Right lung (tissue), 10 donors: ENCODE measurements around the gene TNFRSF1A. TPM values are rescaled to one million over a fixed set of nuclear protein-coding genes. Genes with fewer than 3 reads are reported as not detected.

Experiments
- DNase-seq, 2 donors: peaks; one replicate each; pipeline ENCODE4 v3.0.0-alpha.2; 2013
- long read RNA-seq, 8 donors: transcript quantifications; one replicate each; lab custom pipeline, GENCODE V29; 2026
- polyA plus RNA-seq, 5 donors: library from polyadenylated mRNA; unstranded; fragments of 120-200 nt; gene quantifications; one replicate each; pipeline versions ENCODE4 v1.2.1 to v1.2.3, GENCODE V29; 2013; ENCODE audit warnings: inconsistent platforms in 1 of 5, low replicate concordance in 1 of 5; ENCODE audit not compliant: insufficient read length in 5 of 5, insufficient read depth in 1 of 5

Gene TNFRSF1A
- 100 to 1,000 TPM; 115 to 142 (median 133) TPM for polyA plus RNA-seq
- long read RNA-seq, donor 1, transcript TNFRSF1A-201 (10 exons, 2,223 nt), result major isoform, 21 of 60 reads
- long read RNA-seq, donor 1, partial matches to known transcripts, result 33 of 60 reads
- long read RNA-seq, donor 1, other reads (novel, unspliced or antisense), result 0 of 60 reads
- long read RNA-seq, donor 2, transcript TNFRSF1A-201 (10 exons, 2,223 nt), result major isoform, 10 of 10 reads
- long read RNA-seq, donor 2, partial matches to known transcripts, result 0 of 10 reads
- long read RNA-seq, donor 2, other reads (novel, unspliced or antisense), result 0 of 10 reads
- long read RNA-seq, donor 3, transcript TNFRSF1A-201 (10 exons, 2,223 nt), result major isoform, 22 of 43 reads
- long read RNA-seq, donor 3, transcript TNFRSF1A-211 (2 exons, 554 nt), result minor isoform, 6 of 43 reads
- long read RNA-seq, donor 3, partial matches to known transcripts, result 13 of 43 reads
- long read RNA-seq, donor 3, other reads (novel, unspliced or antisense), result 0 of 43 reads
- long read RNA-seq, donor 4, transcript TNFRSF1A-201 (10 exons, 2,223 nt), result major isoform, 13 of 35 reads
- long read RNA-seq, donor 4, partial matches to known transcripts, result 18 of 35 reads
- long read RNA-seq, donor 4, other reads (novel, unspliced or antisense), result 0 of 35 reads
- long read RNA-seq, donor 5, transcript TNFRSF1A-201 (10 exons, 2,223 nt), result major isoform, 17 of 40 reads
- long read RNA-seq, donor 5, partial matches to known transcripts, result 17 of 40 reads
- long read RNA-seq, donor 5, other reads (novel, unspliced or antisense), result 0 of 40 reads
- long read RNA-seq, donor 6, transcript TNFRSF1A-201 (10 exons, 2,223 nt), result major isoform, 32 of 60 reads
- long read RNA-seq, donor 6, transcript TNFRSF1A-211 (2 exons, 554 nt), result minor isoform, 8 of 60 reads
- long read RNA-seq, donor 6, partial matches to known transcripts, result 17 of 60 reads
- long read RNA-seq, donor 6, other reads (novel, unspliced or antisense), result 0 of 60 reads
- long read RNA-seq, donor 7, transcript TNFRSF1A-201 (10 exons, 2,223 nt), result major isoform, 13 of 25 reads
- long read RNA-seq, donor 7, partial matches to known transcripts, result 9 of 25 reads
- long read RNA-seq, donor 7, other reads (novel, unspliced or antisense), result 0 of 25 reads
- long read RNA-seq, donor 8, transcript TNFRSF1A-201 (10 exons, 2,223 nt), result major isoform, 8 of 11 reads
- long read RNA-seq, donor 8, partial matches to known transcripts, result 0 of 11 reads
- long read RNA-seq, donor 8, other reads (novel, unspliced or antisense), result 0 of 11 reads

- peak; percentile 80 for DNase-seq
These were observed at the start of gene TNFRSF1A for GRCh38 chr12:6341417-6342139. Gene TNFRSF1A (minus strand): TSS chr12:6342076. CDS start chr12:6341814, 262 bp downstream.

DNA sequence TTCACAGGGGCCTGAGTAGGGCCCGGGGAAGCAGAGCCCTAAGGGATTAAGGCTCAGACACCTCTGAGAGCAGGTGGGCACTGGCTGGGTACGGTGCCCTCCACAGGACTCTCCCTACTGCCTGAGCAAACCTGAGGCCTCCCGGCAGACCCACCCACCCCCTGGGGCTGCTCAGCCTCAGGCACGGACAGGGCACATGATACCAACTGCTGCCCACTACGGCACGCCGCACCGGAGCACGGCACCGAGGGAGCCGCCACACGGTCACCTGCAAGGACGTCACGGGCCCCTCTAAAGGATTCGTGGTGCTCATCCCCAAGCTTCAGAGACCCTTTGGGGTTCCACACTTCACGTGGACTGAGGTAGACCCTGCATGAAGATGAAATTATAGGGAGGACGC is 49.1 kb upstream of the TNFRSF1A start:
- no peak for DNase-seq

GRCh38 chr12:6390084-6390799 is 48.4 kb upstream of the TNFRSF1A start:
- DNase-seq, result no peak

GRCh38 chr12:6387541-6387940 is 45.7 kb upstream of the TNFRSF1A start:
- no peak for DNase-seq

DNA sequence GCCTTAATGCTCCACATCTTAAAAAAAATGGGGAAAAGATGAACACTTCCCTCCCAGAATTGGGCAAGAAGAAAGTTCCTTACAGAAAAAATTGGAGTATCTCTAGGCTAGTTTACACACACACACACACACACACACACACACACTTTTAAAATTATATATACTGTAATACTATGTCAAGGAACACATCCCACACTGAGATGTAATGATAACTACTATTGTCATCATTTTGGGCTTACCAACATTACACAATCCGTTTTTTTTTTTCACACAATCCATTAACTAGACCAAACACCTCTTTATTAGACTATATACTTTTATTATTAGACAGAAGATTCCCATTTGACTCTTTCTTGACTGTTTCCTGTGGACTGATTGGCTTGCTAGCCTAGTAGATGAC is 44.6 kb upstream of the TNFRSF1A start:
- DNase-seq, result no peak

DNA sequence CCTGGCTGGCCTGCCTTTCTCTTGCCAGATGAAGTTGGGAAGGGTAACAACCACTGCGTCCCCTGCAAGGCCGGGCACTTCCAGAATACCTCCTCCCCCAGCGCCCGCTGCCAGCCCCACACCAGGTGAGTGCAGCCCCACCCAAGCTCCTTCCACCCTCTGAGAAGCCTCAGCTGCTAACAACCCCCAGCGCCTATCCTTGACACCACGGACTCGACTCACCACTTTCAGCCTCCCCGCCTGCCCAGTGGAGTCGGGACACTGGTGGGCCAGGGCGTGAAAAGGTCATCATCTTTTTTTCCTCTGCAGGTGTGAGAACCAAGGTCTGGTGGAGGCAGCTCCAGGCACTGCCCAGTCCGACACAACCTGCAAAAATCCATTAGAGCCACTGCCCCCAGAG is 44.2 kb upstream of the TNFRSF1A start:
- DNase-seq, result no peak

- DNase-seq, result no peak
These were observed 42.9 kb upstream of the TNFRSF1A start for GRCh38 chr12:6384499-6385436.

GRCh38 chr12:6383572-6384498 is 42.0 kb upstream of the TNFRSF1A start, which contains the start of gene LTBR:
Gene LTBR (plus strand): TSS chr12:6384162. CDS start chr12:6384359, 197 bp downstream.
- DNase-seq, result peak; percentile 92 to 93

DNA sequence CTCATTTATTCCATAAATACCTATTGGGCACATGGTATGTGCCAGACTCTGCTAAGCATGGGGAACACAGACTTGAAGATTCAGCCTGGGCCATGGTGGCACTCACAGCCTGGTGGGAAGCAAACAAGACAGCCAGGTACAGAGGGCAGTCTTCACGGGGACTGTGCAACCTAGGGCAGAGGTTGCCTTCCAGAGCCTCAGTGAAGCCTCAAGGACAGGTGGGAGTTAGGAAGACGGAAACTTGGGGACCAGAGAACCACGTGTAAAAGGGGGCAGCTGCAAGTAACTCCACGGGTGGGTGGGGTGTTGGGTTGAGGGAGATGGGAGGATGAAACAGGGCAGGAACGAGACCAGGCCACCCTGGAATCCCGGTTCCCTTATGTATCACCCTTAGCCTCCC is 41.1 kb upstream of the TNFRSF1A start:
- no peak for DNase-seq

DNA sequence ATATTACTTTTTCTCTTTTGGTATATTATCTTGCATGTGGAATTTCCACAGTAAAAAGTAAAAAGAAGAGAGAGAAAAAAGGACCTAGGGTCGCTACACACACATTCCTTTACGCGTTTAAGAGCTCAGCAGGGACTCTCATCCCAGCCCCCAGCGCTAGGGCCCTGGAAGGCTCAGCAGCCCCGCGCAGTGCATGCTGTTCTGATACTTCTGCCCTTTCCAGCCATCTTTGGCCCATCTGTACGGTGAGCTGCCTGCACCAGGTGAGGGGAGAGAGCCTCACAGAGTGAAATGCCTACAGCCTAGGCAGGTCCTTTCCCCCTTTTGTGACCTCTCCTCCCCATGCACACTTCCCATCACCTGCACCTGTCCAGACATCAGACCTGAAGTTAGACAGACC is 40.5 kb upstream of the TNFRSF1A start:
- DNase-seq, result no peak

GRCh38 chr12:6380141-6381121 is 38.6 kb upstream of the TNFRSF1A start:
- no peak for DNase-seq

DNA sequence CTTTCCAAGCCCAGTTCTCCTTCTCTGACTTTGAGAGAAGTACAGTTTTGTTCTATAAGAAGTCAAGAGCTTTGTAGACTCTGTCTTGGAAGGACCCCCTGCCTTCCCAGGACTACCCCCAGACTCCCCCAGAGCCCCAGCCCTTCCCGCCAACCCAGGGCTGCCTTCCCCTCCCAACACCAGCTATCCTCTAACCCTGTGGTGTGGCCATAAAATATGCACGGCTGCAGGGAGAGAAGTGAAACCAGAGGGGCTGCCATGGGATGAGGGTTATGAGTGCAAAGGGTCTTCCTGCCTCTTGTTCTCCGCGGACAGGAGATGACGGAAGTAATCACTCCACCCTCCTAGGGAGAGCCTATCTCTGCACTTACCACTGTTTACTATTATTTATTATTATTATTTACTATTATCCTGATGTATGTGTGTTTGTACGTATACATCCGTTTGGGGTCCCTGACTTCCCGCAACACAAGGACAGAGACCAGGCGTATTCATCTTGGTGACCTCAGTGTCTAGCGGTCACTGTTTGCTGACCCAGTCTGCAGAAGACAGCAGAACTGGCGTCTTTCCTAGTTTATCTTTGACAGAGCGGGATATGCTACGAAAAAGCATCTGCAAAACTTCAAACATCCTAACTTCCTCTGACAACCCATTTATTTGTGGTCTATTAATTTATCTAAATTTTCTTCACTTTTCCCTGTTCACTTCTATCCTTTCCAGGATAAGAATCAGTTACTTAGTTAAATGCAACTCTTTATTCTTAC is 37.0 kb upstream of the TNFRSF1A start:
- no peak for DNase-seq

GRCh38 chr12:6377667-6377994 is 35.8 kb upstream of the TNFRSF1A start:
- DNase-seq, result no peak

GRCh38 chr12:6376870-6377666 is 35.2 kb upstream of the TNFRSF1A start:
- DNase-seq, result no peak
